CD4-positive, alpha-beta T cell treated with Interleukin-21 for 1 hour (primary cell): ENCODE results near the gene STARD8.

Experiments used
- DNase-seq: peaks from one replicate; pipeline ENCODE4 v3.0.0-alpha.2; 2020

Gene STARD8

GRCh38 chrX:68692651-68693050, 45.2 kb downstream of the STARD8 start:
- no peak for DNase-seq

- DNase-seq = peak; percentile 6
Observed at GRCh38 chrX:68693481-68694434, 46.3 kb downstream of the STARD8 start.

DNA sequence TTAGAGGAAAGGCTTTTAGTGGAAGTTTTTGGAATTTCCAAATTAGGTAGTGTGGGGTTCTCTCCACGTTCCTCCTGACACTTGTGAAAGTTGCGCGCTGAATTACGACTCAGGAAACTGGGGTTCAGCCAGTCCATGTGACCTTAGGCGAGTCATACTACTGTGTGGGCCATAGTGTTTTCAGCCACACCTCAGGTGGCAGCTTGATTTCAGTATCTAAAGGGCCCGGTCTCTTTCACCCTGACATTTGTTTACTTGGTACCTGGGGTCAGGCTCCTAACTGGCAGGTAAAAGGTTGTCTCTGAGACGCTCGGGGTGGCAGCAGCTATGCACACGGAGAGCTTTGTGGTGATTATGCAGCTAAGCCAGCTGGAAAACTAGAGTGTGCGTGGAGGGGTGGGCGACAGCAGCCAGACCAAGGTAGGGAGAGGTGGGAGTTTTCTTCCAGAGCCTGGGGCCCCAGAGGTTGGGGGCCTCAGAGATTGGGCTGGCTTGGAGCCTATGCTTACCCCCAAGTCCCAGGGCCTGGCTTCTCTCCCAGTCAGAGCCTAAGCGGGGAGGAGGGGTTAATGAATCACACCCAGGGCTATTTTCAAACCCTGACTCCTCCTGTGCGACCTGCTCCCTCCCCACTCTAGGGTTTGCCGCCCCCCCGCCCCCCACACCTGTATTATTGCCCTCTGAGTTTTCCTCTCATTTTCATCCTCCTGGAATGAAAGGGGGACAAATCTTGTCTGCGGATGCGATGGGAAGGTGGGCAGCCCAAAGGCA, 47.2 kb downstream of the STARD8 start:
- DNase-seq = no peak

- DNase-seq = no peak
Observed at GRCh38 chrX:68695206-68695845, 47.9 kb downstream of the STARD8 start.

- no peak for DNase-seq
Observed at GRCh38 chrX:68696267-68696990, 49.0 kb downstream of the STARD8 start.

DNA sequence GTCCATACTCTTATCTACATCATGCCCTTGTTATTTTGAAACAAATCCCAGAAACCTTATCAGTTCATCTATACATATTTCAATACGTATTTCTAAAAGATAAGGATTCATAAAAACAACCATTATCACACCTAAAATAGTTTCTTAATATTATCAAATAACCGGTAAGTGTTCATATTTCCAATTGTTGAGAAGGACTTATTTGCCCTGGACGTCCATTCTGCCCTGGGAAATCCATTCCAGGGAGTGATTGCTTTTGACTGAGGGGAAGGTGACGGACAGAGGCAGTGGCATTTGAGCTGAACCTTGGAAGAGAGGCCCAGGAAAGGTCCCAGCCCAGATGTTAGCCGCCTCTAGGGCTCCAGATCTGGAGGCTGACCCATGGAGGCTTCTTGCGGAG, 49.6 kb downstream of the STARD8 start:
- no peak for DNase-seq

GRCh38 chrX:68697465-68698125, 50.1 kb downstream of the STARD8 start:
- DNase-seq = no peak

DNA sequence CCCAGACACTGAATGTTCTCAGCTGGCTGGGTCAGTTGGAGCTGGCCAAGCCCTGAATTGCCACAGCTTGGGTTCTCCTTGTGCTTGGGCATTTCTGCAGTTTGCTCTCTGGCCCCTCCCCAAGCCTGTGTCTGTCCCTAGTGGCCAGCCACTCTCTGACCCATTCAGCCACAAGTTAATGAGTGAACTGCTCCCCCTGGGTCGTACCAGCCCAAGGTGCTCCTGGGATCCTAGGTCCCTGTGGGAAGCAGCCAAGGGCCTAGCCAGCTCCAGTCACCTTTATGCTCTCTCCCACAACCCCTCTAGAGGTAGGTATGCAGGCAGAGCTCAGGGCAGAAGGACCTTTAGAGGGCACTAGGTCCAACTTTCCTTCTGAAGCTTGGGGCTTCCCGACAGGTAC, 51.5 kb downstream of the STARD8 start:
- no peak for DNase-seq

GRCh38 chrX:68699960-68700746, 52.7 kb downstream of the STARD8 start:
- DNase-seq = no peak

DNA sequence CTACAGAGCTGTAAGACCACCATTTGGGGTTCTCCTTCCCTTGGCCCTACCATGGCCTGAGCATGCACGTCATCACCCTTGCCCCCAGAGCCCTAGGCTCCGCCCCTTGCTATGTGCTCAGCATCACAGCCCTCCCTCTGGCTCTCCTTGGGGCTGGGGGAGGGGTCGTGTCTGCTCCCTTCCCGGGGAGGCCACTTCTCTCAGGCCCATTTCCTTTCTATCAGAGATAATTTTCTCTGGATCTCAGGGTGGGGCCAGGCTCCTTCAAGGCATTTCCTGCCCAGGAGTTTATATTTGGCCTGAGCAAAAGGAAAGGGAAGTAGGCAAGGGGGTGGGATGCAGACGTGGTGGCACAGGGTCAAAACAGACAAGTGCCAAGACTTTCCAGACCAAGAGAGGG, 55.9 kb downstream of the STARD8 start:
- DNase-seq = no peak

DNA sequence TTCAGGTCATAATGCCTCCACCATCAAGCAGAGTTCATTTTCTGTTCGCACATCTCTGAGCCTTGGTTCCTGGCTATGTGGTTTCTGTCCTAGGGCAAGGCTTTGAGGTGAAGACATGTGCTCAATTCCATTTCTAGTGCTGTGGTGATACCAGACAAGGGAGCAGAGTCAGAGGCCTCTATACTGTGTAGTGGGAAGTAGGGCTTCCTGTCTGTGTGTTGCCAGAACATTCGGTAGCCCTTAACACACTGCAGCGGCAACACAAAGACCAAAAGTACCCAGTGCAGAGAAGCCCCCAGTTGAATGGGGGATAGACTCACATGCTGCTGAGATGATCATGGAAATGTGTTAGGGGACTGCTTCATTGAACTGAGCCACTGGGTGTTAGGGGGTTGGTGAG, 56.4 kb downstream of the STARD8 start:
- no peak for DNase-seq

GRCh38 chrX:68705986-68706385, 58.5 kb downstream of the STARD8 start:
- no peak for DNase-seq

- no peak for DNase-seq
Observed at GRCh38 chrX:68708503-68709290, 61.2 kb downstream of the STARD8 start.

GRCh38 chrX:68710870-68711576, 63.6 kb downstream of the STARD8 start:
- DNase-seq = peak; percentile 5

- DNase-seq = no peak
Observed at GRCh38 chrX:68711845-68712244, 64.4 kb downstream of the STARD8 start.

GRCh38 chrX:68714856-68715255, 67.4 kb downstream of the STARD8 start:
- DNase-seq = no peak

- no peak for DNase-seq
Observed at GRCh38 chrX:68717196-68717595, 69.7 kb downstream of the STARD8 start.

GRCh38 chrX:68717663-68718442, 70.4 kb downstream of the STARD8 start:
- DNase-seq = no peak

DNA sequence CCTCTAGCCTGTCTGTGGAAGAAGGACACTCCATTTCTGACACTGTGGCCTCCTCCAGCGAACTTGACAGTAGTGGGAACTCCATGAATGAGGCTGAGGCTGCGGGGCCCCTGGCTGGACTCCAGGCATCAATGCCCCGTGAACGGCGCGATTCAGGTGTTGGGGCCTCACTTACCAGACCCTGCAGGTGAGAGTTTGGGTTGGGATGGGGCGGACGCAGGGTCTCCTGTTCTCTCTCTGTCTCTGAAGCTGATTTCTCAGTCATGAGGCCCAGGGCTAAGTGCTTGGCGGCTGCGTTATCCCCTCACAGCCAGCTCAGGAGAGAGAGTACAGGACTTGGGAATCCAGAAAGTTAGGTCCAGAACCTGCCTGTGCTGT, 71.0 kb downstream of the STARD8 start:
- no peak for DNase-seq
